SK-N-DZ (cell line): ENCODE measurements around the gene SSBP4.

Experiments used
- small RNA-seq, 2 experiments: library from RNA; depleted of rRNA; stranded (forward); fragments of <200 nt; gene quantifications; one replicate each; pipeline ENCODE3, GENCODE V24; 2014

The SSBP4 gene

Small RNAs within 50 kb of the gene (small RNA-seq; reads per million reads assigned to genes)
- 0 reads per million in 2 experiments for gene MIR3189
